Forelimb muscle (tissue), 1 donor: ENCODE results near the gene ENDOV. TPM values are rescaled to one million over a fixed set of nuclear protein-coding genes. Genes with fewer than 3 reads are reported as not detected.

ENCODE experiments used
- DNase-seq: peaks from one replicate; pipeline ENCODE4 v3.0.0-alpha.2; 2013; ENCODE audit warnings: low read depth
- polyA plus RNA-seq: library from polyadenylated mRNA; unstranded; fragments of 120-200 nt; gene quantifications from one replicate; pipeline ENCODE4 v1.2.1, GENCODE V29; 2013; ENCODE audit not compliant: insufficient read length

Gene ENDOV
- polyA plus RNA-seq, 1 donor, result 21.9 TPM

- no peak for DNase-seq
Observed at GRCh38 chr17:80449930-80450576, 35.1 kb downstream of the ENDOV start.

DNA sequence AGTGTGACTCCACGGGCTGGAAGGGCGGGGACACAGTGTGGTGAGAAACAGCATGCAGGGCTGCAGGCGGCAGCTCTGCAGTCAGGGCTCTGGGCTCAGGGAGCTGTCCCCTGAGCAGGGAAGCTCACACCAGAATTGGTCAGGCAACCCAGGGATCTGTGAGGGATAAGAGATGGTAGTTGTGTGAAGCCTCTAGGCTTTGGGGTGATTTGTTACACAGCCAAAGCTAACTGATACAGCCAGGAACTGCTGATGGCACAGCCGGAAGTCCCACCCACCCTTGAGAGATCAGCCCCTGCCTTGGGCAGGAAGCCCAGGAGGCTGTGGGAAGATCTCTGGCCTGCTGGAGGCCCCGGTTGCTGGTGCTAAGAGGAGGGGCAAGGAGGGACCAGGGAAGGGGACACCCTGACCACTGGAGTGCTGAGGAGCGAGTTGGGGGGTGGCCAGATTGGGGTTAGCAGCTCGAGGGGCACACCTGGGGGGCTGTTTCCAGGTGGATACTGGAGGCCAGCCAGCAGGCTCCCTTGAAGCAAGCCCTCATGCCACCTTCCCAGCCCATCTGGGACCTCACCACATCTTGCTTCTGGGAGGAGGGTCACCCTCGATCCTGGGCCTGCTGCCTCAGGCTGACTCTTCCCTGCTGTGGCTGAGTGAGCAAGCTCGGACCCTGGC lies 36.3 kb downstream of the ENDOV start:
- DNase-seq, result no peak

- DNase-seq, result no peak
Observed at GRCh38 chr17:80452173-80452915, 37.4 kb downstream of the ENDOV start.

- DNase-seq, result no peak
Observed at GRCh38 chr17:80453126-80453997, 38.4 kb downstream of the ENDOV start.

- no peak for DNase-seq
Observed at GRCh38 chr17:80453998-80454556, 39.1 kb downstream of the ENDOV start.

- peak; percentile 92 for DNase-seq
Observed at GRCh38 chr17:80454557-80455335, 39.8 kb downstream of the ENDOV start.

- DNase-seq, result no peak
Observed at GRCh38 chr17:80455336-80455710, 40.4 kb downstream of the ENDOV start.

GRCh38 chr17:80455784-80456183 lies 40.8 kb downstream of the ENDOV start:
- DNase-seq, result no peak

GRCh38 chr17:80456465-80457235 lies 41.7 kb downstream of the ENDOV start:
- no peak for DNase-seq

GRCh38 chr17:80457236-80457856 lies 42.4 kb downstream of the ENDOV start:
- DNase-seq, result no peak

- DNase-seq, result no peak
Observed at GRCh38 chr17:80458016-80458415, 43.0 kb downstream of the ENDOV start.

GRCh38 chr17:80459234-80459633 lies 44.3 kb downstream of the ENDOV start:
- DNase-seq, result no peak

DNA sequence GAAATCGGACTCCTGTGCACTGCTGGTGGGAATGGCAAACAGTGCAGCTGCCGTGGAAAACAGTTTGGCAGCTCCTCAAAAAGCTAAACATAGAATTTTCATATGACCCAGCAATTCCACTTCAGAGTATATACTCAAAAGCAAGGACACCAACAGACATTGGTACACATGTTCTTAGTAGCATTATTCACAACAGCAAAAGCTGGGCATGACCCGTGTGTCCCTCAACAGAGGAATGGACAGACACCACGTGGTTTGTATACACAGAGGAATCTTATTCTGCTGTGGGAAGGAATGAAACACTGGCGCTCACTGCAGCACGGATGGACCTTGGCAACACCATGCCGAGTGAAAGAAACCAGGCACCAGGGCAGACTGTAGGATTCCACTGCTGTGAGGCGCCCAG lies 45.5 kb downstream of the ENDOV start:
- DNase-seq, result no peak

- no peak for DNase-seq
Observed at GRCh38 chr17:80461528-80462160, 46.7 kb downstream of the ENDOV start.

DNA sequence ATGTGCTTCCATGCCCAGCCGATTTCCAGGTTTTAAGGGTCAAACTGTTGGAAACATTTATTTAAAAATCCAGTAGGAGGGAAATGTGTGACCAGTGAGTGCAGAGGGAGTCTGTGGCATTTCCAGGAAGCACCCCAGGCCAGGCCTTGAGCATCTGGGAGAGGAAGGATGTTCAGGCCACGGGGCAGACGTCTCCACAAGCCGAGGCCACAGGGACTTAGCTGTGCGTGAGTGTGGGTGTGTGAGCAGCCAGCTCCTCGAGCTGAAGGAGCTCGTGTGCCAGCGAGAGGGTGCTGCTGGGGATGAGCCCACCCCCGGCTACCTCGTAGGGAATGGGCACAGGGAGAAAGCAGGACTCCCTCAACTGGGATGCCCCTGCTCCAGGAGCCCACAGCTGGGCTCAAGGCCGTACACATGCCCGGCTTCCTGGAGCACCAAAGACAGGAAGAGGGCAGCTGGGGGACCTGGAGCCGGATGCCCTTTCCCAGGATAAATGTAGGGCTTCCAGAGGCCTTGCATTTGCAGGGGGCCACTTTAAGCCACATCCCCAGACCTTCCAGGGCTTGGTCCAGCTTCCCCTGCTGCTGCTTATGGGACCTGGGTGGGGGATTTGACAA lies 48.9 kb downstream of the ENDOV start:
- no peak for DNase-seq

- DNase-seq, result no peak
Observed at GRCh38 chr17:80464486-80464885, 49.5 kb downstream of the ENDOV start.

DNA sequence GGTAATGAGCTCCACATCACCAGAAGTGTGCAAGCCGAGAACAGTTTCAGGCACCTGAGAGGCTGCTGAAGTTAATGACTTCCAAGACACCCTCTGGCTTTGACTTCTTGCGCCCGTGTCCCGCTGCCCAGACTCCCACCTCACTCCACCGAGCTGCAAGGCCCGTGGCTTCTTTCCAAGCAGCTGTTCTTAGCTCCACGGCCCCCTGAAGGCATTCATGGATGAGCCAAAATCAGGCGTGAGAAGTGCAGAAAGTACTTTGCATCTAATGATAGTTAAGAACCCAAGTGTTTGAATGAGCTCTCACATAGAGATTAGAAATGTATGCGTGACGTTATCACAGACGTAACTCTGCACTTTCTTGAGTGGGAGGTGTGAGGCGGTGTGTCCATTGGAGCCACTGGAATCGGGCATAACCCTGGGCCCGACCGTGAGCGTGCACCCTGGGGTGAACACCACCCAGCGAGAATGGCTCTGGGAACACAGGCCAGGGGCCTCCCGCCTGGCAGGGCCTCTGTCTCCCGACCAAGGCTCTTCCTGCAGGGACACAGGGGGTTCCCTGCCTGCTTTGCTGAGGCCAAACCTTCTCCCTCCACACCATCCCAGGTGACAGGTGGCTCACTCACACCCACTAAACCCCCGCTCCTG lies 50.5 kb downstream of the ENDOV start:
- DNase-seq, result no peak

DNA sequence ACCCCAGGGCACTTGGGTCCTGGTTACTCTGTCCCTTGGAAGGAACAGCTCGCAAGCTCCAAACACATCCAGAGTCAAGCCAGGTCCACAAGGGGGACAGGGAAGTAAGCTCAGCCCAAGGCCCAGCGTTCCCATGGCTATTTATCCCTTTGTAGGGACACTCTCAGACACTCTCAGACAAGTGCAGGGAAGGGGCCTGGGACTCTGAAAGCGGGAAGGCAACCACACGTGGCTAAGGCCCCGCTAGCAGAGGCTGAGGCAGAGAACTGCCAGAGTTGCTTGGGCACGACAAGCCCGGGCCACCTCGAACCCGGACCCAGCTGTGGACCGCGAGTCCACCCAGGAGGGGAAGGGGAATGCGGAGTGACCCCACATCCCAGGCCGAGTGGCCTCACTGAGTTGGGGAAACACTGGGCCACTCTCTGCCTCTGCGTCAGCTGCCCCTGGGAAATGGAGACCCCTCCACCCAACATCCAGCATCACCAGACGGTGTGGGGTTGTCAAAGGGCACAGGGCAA lies 51.3 kb downstream of the ENDOV start:
- no peak for DNase-seq
